Measurements from ENCODE around the gene CDYL2. TPM values are rescaled to one million over a fixed set of nuclear protein-coding genes. Genes with fewer than 3 reads are reported as not detected.

CDYL2 gene
- total RNA-seq, 1 donor from 2014 or later = 26.5 TPM

DNA sequence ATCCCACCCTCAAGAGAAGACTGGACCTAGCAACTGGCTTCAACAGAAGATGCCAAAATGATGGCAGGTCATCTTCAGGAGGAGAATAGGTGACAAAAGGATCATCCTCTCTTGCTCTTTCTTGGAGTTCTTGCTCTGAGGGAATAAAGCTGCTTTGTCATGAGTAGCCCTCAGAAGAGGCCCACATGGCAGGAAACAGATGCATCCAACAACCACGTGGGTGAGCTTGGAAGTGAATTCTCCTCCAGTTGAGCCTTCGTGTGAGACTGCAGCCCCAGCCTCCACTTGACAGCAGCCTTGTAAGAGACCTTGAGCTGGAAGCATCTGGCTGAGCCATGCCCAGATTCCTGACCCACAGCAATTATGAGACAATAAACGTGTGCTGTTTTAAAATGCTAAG, 176.1 kb downstream of the CDYL2 start:
- Histone ChIP-seq H3K9ac (ENCODE audit: low read length) (no peak overlapping the region), H2AFZ (ENCODE audit: low read depth, low read length) (no peak overlapping the region), H3K79me2 (ENCODE audit: insufficient read depth, low read length) (no peaks in the 10 kb centered on the region), H3K4me1 (ENCODE audit: insufficient read depth, low read length) (no peaks in the 10 kb centered on the region), H3K36me3 (ENCODE audit: insufficient read depth, low read length) (no peaks in the 10 kb centered on the region), H3K4me3 (ENCODE audit: insufficient read depth, low read depth, low read length) (no peak overlapping the region), H3K9me3 (ENCODE audit: insufficient read depth, low read depth, low read length) (peaks cover 3% of the 10 kb centered on the region), H3K27me3 (ENCODE audit: insufficient read depth, low read length) (no peaks in the 10 kb centered on the region), H3K4me2 (ENCODE audit: low read length) (no peak overlapping the region), H4K20me1 (ENCODE audit: insufficient read depth, low read length) (peaks cover 2% of the 10 kb centered on the region), H3K27ac (ENCODE audit: low read depth, low read length) (no peak overlapping the region)
- Mint-ChIP-seq H3K27me3 (ENCODE audit: low read depth, unreplicated experiment) (no peaks in the 10 kb centered on the region), H3K36me3 (ENCODE audit: low read depth, unreplicated experiment) (peaks cover 17% of the 10 kb centered on the region), H3K4me1 (ENCODE audit: low read depth, unreplicated experiment) (no peaks in the 10 kb centered on the region), H3K9me3 (ENCODE audit: unreplicated experiment) (peaks cover 12% of the 10 kb centered on the region), H3K27ac (ENCODE audit: unreplicated experiment) (no peak overlapping the region), H3K4me3 (ENCODE audit: unreplicated experiment) (no peak overlapping the region)
- TF ChIP-seq, protein P1, sequence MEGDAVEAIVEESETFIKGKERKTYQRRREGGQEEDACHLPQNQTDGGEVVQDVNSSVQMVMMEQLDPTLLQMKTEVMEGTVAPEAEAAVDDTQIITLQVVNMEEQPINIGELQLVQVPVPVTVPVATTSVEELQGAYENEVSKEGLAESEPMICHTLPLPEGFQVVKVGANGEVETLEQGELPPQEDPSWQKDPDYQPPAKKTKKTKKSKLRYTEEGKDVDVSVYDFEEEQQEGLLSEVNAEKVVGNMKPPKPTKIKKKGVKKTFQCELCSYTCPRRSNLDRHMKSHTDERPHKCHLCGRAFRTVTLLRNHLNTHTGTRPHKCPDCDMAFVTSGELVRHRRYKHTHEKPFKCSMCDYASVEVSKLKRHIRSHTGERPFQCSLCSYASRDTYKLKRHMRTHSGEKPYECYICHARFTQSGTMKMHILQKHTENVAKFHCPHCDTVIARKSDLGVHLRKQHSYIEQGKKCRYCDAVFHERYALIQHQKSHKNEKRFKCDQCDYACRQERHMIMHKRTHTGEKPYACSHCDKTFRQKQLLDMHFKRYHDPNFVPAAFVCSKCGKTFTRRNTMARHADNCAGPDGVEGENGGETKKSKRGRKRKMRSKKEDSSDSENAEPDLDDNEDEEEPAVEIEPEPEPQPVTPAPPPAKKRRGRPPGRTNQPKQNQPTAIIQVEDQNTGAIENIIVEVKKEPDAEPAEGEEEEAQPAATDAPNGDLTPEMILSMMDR (IDR thresholded peaks at IDR 0.05; ENCODE audit: insufficient read depth, low read depth, low read length) = no peak
- TF ChIP-seq EZH2 (IDR thresholded peaks at IDR 0.05; ENCODE audit: insufficient read depth, low read length) = no peak
- DNase-seq (ENCODE audit: low read depth) = no peak
- no peak for FAIRE-seq

DNA sequence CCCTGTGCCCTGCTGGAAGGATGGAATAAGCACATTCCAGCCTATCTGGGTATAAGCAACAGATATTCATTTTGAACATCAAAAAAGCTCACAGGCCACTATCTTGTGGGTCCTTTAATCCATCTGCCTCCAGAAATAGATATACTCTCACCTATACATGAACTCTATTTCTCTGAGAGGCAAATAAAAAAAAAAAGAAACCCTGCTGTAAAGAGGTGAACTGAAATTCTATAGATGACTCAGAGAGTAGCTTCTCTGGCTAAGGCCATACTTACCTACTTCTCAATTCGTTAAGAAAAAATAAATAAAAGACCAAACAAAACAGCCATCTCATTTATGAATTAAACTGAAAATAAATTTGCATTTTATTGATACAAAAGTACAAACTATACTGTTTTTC, 177.3 kb downstream of the CDYL2 start:
- Histone ChIP-seq H3K79me2 (ENCODE audit: insufficient read depth, low read length) (no peaks in the 10 kb centered on the region), H3K9ac (ENCODE audit: low read length) (no peak overlapping the region), H3K4me3 (ENCODE audit: insufficient read depth, low read depth, low read length) (no peak overlapping the region), H4K20me1 (ENCODE audit: insufficient read depth, low read length) (no peaks in the 10 kb centered on the region), H3K4me1 (ENCODE audit: insufficient read depth, low read length) (no peaks in the 10 kb centered on the region), H3K9me3 (ENCODE audit: insufficient read depth, low read depth, low read length) (peaks cover 3% of the 10 kb centered on the region), H3K36me3 (ENCODE audit: insufficient read depth, low read length) (no peaks in the 10 kb centered on the region), H3K27ac (ENCODE audit: low read depth, low read length) (no peak overlapping the region), H2AFZ (ENCODE audit: low read depth, low read length) (no peak overlapping the region), H3K27me3 (ENCODE audit: insufficient read depth, low read length) (no peaks in the 10 kb centered on the region), H3K4me2 (ENCODE audit: low read length) (no peak overlapping the region)
- Mint-ChIP-seq H3K4me3 (ENCODE audit: unreplicated experiment) (no peak overlapping the region), H3K4me1 (ENCODE audit: low read depth, unreplicated experiment) (no peaks in the 10 kb centered on the region), H3K27me3 (ENCODE audit: low read depth, unreplicated experiment) (no peaks in the 10 kb centered on the region), H3K27ac (ENCODE audit: unreplicated experiment) (no peak overlapping the region), H3K9me3 (ENCODE audit: unreplicated experiment) (peaks cover 12% of the 10 kb centered on the region), H3K36me3 (ENCODE audit: low read depth, unreplicated experiment) (peaks cover 17% of the 10 kb centered on the region)
- FAIRE-seq (no peak), DNase-seq (ENCODE audit: low read depth) (no peak)
- no peak for TF ChIP-seq EZH2 (IDR thresholded peaks at IDR 0.05; ENCODE audit: insufficient read depth, low read length)
- TF ChIP-seq, protein P1 (IDR thresholded peaks at IDR 0.05; ENCODE audit: insufficient read depth, low read depth, low read length) = no peak

DNA sequence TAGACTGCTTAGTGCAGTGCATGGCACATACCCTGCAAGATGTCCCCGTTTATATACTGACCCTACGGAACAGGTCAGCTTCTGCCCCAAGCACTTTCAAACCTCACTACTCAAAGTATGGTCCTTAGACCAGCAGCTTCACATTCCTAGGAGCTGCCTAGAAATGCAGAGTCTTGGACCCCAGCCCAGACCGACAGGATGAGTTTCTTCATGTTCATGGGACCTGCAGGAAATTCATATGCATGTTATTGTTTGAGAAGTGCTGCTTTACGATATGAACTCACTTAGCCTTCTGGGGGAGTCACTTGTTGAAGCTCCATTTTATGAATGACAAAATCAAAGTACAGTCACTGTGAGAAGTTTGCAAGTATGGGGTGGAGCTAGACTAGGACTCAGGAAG, 181.0 kb downstream of the CDYL2 start:
- peaks cover 3% of the 10 kb centered on the region for H3K9me3 ChIP-seq (ENCODE audit: insufficient read depth, low read depth, low read length)
- H3K9me3 Mint-ChIP-seq (ENCODE audit: unreplicated experiment) = peaks cover 8% of the 10 kb centered on the region
- no peaks in the 10 kb centered on the region for H3K27me3 Mint-ChIP-seq (ENCODE audit: low read depth, unreplicated experiment)
- no peaks in the 10 kb centered on the region for H3K36me3 ChIP-seq (ENCODE audit: insufficient read depth, low read length)
- no peak overlapping the region for H3K4me3 ChIP-seq (ENCODE audit: insufficient read depth, low read depth, low read length)
- no peak for TF ChIP-seq EZH2 (IDR thresholded peaks at IDR 0.05; ENCODE audit: insufficient read depth, low read length)
- TF ChIP-seq, protein P1 (IDR thresholded peaks at IDR 0.05; ENCODE audit: insufficient read depth, low read depth, low read length) = no peak
- H3K79me2 ChIP-seq (ENCODE audit: insufficient read depth, low read length) = no peaks in the 10 kb centered on the region
- no peak overlapping the region for H3K9ac ChIP-seq (ENCODE audit: low read length)
- no peak overlapping the region for H3K4me3 Mint-ChIP-seq (ENCODE audit: unreplicated experiment)
- FAIRE-seq = no peak
- H3K4me1 ChIP-seq (ENCODE audit: insufficient read depth, low read length) = no peaks in the 10 kb centered on the region
- no peaks in the 10 kb centered on the region for H4K20me1 ChIP-seq (ENCODE audit: insufficient read depth, low read length)
- peaks cover 17% of the 10 kb centered on the region for H3K36me3 Mint-ChIP-seq (ENCODE audit: low read depth, unreplicated experiment)
- H3K4me2 ChIP-seq (ENCODE audit: low read length) = no peak overlapping the region
- no peak overlapping the region for H3K27ac Mint-ChIP-seq (ENCODE audit: unreplicated experiment)
- DNase-seq (ENCODE audit: low read depth) = peak; percentile 51
- no peaks in the 10 kb centered on the region for H3K27me3 ChIP-seq (ENCODE audit: insufficient read depth, low read length)
- no peak overlapping the region for H3K27ac ChIP-seq (ENCODE audit: low read depth, low read length)
- no peak overlapping the region for H2AFZ ChIP-seq (ENCODE audit: low read depth, low read length)
- H3K4me1 Mint-ChIP-seq (ENCODE audit: low read depth, unreplicated experiment) = no peaks in the 10 kb centered on the region
